ENCODE measurements around the gene LDB3. TPM values are rescaled to one million over a fixed set of nuclear protein-coding genes. Genes with fewer than 3 reads are reported as not detected.

The LDB3 gene
- total RNA-seq, 1 donor from 2014 or later = 1,178 TPM

GRCh38 chr10:86663046-86663345 is 5.3 kb upstream of the LDB3 start:
- DNase-seq (ENCODE audit: low spot score) = peak; percentile 71
- intact Hi-C loops (cut with DNase I) = no loop called here

DNA sequence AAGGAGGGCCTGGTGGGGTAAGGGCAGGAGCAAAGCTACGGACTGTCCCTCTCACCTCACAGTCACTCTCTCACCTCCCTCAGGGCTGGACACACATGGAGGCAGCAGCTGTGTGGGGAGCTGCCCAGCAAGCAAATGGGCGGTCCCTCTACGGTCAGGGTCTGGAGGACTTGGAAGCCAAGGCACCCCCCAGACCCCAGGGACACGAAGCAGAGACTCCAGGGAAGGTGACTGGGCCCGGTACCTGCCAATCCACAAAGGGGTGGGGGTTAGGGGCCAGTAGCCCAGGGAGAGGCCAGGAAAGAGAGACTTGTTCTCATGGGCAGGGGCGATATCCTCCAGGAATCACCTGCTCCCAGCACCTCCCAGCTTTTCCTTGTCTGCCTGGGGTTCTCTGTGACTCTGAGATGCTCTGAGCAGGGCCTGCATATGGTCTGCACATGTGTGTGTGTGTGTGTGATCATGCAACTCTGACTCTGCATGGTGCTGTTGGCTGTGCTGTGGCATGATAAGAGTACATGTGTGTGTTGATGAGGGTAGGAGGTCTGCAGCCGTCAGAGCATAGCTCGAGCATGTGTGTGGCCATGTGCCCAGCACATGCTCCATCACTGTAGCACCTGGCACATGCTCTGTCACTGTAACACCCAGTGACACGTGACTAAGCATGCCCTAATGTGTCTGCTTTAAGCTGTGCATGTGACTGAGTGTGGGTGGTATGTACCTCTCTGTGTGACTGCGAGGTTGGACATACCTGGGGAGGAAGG is 4.6 kb upstream of the LDB3 start:
- intact Hi-C loops (cut with DNase I) = loop anchor here (1.0 kb wide), 1 partner anchor 33 kb away; no protein-coding TSS in a partner anchor
- DNase-seq (ENCODE audit: low spot score) = no peak

DNA sequence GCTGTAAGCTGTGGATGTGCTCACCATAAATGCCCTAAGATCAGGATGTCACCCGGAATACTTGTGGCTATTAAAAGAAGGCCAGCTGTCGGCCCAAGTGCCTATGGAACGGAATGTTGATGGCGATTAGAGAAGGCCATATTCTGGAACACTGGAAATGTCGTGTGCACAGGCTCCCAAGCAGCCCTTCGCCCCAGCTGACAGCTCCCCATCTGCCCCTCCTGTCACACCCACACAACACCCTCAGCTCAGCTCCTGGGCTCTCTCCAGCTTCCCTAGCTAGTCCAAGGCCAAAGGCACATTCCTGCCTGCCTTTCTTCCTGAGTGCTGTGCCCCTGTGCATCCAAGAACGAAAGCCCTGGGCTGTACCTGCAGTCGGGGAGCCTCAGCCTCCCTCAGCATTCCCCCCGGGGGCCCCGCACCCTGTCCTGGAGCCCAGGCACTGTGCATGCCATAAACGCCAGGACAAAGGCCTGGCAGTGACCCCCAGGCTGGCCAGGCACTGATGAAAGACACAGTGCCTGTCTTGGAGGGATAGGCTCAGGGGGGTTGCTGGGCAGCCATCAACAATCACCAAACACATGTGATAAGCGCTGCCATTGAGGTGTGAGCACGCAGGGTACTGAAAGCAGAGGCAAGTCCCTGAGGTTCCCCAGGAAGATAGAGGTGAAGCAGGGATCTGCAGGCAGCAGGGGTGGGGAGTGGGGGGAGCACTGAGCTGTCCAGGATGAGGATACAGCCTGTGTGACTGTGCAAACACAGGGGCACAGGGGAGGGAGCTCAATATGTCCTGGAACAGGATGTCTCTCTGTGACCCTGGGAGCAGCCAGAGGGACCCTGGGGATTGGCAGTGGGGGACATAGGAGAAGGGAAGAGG is 3.7 kb upstream of the LDB3 start:
- no peak for DNase-seq (ENCODE audit: low spot score)
- intact Hi-C loops (cut with DNase I) = loop anchor here (1.0 kb wide), 1 partner anchor 34 kb away; no protein-coding TSS in a partner anchor

DNA sequence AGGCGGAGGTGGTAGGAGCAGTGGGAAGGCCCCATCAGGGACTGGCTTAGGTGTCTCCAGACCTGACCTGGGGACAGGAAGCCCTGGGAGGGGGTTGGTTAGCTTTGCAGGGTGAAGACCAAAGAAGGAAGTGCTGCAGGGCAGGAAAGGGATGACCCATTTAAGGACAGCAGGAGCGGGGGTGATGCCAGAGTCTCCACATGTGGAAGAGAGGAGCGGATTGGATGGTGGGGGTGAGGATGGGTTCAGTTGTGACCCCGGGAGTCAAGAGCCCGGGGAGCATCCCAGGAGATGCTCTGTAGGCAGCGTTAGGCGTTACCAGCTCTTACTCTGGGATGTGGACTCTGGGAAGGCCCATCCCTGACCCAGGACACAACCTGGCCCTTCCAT is 3.1 kb upstream of the LDB3 start:
- intact Hi-C loops (cut with DNase I) = no loop called here
- no peak for DNase-seq (ENCODE audit: low spot score)

- intact Hi-C loops (cut with DNase I) = no loop called here
- no peak for DNase-seq (ENCODE audit: low spot score)
Measured at GRCh38 chr10:86665868-86666267, 2.4 kb upstream of the LDB3 start.

DNA sequence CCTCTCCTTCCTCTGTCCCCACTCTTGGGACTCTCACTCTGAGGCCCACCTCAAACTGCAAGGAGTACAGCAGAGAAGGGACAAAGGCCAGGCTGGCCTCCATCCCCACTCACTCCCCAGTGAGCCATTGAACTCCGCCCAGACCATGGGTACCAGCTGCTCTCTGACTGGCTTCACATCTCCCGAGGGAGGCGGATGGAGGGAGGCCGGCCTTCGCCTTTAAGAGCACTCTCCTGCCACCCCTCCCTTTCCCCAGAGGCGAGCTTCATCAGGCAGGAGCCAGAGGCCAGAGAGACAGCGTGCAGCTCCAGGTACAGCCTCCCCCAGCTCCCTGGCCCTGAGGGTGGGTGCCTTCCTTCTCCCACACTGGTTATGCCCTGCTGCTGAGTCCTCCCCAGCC is 1.8 kb upstream of the LDB3 start:
- DNase-seq (ENCODE audit: low spot score) = no peak
- intact Hi-C loops (cut with DNase I) = no loop called here

GRCh38 chr10:86667421-86668181 is 710 bp upstream of the LDB3 start:
- intact Hi-C loops (cut with DNase I) = loop anchor here (1.0 kb wide), 1 partner anchor 17 kb away; no protein-coding TSS in a partner anchor
- no peak for DNase-seq (ENCODE audit: low spot score)

DNA sequence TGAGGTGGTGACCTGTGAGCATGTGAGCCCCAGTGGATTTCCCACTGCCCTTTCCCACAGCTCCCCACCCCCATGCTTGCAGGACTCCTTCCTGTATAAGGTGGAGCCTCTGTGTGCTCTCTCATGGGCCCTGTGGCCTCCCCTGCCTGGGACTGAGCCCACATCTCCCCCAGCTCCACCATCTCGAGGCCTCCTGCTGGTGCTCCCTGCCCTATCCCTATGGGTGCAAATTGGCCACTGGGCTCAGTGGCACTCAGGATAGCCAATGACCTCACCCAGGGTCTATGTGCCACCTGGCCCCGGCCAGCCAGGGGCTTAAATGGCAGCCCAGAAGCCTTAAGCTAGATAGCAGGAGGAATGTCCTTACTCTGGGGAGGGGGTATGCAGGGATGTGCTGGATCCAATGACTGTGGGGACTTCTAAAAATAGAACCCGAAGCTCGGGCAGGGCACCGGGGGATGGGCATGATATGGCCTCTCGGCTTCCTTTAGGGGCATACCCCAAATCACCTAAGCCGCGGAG is 2.0 kb downstream of the LDB3 start:
- intact Hi-C loops (cut with DNase I) = no loop called here
- no peak for DNase-seq (ENCODE audit: low spot score)

- no peak for DNase-seq (ENCODE audit: low spot score)
- intact Hi-C loops (cut with DNase I) = no loop called here
Measured at GRCh38 chr10:86670876-86671275, 2.6 kb downstream of the LDB3 start.

- intact Hi-C loops (cut with DNase I) = no loop called here
- DNase-seq (ENCODE audit: low spot score) = no peak
Measured at GRCh38 chr10:86671419-86671818, 3.1 kb downstream of the LDB3 start.

GRCh38 chr10:86671985-86672710 is 3.8 kb downstream of the LDB3 start:
- no peak for DNase-seq (ENCODE audit: low spot score)
- intact Hi-C loops (cut with DNase I) = no loop called here

DNA sequence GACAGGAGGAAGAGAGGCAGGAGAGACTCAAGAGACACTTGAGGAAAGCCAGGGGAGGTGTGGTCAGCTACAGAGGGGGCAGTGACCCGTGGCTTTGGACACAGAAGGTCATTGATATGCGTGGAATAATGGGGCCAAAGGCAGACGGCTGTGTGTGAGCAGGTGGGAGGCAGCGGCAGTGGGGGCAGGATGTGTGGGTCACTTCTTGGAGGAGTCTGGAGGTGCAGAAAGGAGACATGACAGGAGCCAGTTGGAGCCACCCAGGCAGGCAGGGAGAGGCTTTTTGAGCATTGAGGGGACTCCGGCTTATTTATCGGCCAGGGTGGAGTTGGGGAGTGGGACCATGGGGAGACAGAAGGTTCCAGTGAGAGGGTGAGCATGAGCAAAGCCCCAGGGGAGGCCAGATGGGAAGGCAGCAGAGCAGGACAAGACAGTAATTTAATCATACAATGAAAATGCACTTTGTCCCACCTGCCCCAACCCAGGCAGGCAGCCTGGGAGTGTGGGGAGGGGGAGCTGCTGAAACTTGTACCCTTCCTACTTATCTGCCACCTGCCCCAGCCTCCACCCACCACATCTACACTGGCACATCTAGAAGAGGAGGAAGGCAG is 5.0 kb downstream of the LDB3 start:
- no peak for DNase-seq (ENCODE audit: low spot score)
- intact Hi-C loops (cut with DNase I) = no loop called here

GRCh38 chr10:86673827-86674581 is 5.7 kb downstream of the LDB3 start:
- DNase-seq (ENCODE audit: low spot score) = no peak

GRCh38 chr10:86674912-86675311 is 6.6 kb downstream of the LDB3 start:
- intact Hi-C loops (cut with DNase I) = no loop called here
- DNase-seq (ENCODE audit: low spot score) = no peak

More at GRCh38 chr10:86673827-86674581, 5.7 kb downstream of the LDB3 start:
- intact Hi-C loops (cut with DNase I) = no loop called here

GRCh38 chr10:86677374-86677773 is 9.1 kb downstream of the LDB3 start:
- intact Hi-C loops (cut with DNase I) = no loop called here
- no peak for DNase-seq (ENCODE audit: low spot score)

DNA sequence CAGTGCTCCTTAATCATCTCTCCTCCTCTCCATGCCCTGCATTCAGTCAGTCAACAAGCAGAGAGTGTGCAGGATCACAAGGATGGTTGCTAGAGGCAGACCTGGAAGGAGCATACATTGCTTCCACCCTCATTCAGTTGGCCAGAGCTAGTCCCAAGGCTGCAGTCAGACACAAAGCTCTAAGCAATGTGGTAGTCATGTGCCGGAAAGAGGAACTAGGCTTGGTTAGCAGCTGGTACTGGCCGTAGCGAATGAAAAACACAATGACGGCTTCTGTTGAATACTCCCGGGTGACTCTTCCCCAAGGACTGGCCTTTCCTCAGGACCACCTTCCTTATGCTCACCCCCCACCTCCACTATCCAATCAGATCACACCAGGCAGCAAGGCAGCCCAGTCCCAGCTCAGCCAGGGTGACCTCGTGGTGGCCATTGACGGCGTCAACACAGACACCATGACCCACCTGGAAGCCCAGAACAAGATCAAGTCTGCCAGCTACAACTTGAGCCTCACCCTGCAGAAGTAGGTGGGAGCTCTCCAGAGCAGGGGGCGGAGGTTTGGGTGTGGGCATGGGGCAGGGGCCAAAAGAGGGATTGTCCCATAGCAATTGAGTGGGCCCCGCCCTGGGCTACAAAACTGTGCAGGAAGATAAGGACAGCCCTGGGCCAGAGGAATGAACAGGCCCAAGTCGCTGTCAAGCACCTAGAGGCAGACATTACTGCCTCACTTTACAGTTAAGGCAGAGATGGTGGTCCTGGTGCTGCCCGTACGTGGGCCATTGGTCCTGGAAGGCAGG is 10.9 kb downstream of the LDB3 start:
- no peak for DNase-seq (ENCODE audit: low spot score)
- intact Hi-C loops (cut with DNase I) = no loop called here

- intact Hi-C loops (cut with DNase I) = no loop called here
Measured at GRCh38 chr10:86681047-86681446, 12.7 kb downstream of the LDB3 start.

More at GRCh38 chr10:86681047-86681446, 12.7 kb downstream of the LDB3 start:
- DNase-seq (ENCODE audit: low spot score) = peak; percentile 87

All from cardiac septum (tissue), 1 donor.